GM13976 (cell line): Measurements from ENCODE around the gene KRTAP25-1.

Experiments
- DNase-seq: peaks from one replicate; pipeline ENCODE4 v3.0.0; 2012; ENCODE audit warnings: low spot score
- CTCF ChIP-seq: IDR thresholded peaks from 2 replicates; pipeline ENCODE4 v1.5.1; 2012; ENCODE audit warnings: borderline replicate concordance, mild to moderate bottlenecking; ENCODE audit not compliant: insufficient read depth; ENCODE audit errors: extremely low read depth, missing control alignments, control extremely low read depth
- in situ Hi-C: fragments of 300-500 bp; cut with MboI; formaldehyde crosslinking; loops from one replicate; pipeline ENCODE4 v1.12.0; 2022; ENCODE audit warnings: low sequenced_read_pairs, mixed read lengths, inconsistent platforms; ENCODE audit not compliant: unreplicated experiment

Gene KRTAP25-1

DNA sequence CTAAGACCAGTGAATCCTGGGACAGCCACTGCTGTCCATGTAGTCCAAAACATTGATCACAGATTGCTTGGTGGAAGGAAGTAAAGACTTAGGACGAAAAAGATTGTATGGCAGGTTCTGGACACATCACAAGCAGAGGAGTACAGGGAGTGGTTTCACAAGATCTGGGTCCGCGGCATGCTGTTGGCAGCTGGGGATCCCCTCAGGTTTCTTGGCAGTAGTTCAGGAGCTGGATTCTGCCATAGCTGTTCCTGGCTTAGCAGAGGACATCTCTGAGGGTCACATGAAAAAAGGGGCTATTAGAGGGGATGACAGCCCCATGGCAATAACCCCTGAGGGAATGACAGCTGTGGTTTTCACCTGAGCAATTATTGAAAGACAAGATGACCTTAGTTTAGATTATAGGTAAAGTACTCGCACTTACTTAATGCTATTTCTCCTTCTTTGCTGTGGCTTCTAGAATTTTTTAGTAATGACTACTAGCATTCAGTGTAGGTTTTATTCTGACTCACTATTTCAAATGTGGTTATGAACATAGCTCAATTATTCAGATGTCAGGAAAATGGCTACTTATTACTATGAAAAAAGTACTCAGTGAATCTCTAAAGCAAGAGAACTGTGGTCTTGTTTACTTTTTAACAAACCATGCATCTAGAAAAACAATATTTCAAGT, 40.0 kb upstream of the KRTAP25-1 start:
- in situ Hi-C loops = no loop called here
- no peak for TF ChIP-seq CTCF
- DNase-seq = no peak

DNA sequence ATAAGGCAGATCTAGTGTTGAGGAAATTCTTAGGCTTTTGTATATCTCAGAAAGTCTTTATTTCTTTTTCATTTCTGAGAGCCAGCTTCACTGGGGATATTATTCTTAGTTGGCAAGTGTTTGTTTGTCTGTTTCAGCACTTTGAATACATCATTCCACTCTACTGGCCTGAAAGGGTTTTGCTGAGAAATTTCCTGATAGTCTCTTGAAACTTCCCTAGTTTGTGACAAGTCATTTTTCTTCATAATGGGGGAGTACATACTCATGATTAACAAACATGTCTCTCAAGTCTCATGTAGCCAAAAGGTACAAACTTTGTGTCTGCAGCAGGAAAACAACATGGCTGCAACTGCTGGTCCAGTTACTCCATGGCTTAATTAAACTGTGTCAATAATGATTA, 37.1 kb upstream of the KRTAP25-1 start:
- no peak for TF ChIP-seq CTCF
- in situ Hi-C loops = no loop called here
- DNase-seq = no peak

DNA sequence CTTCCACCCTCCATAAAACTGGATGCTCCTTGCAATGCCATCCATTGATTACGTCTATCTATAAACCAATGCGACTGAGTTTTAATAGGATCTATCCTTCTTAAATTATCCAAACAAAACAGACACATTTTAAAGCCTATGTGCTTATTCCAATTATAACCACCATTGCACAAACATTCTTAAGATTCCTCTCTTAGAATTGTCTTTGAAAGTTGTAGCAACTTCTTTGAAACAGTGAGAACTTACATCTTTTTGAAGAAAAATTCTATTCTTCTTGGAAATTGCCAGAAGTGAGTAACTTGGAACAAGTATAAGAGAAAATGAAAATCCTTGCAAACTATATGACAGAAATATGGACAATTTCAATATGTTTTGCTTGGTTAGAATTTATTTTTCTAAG, 30.9 kb upstream of the KRTAP25-1 start, which contains the start of gene KRTAP26-1:
TSS of gene KRTAP26-1 (minus strand) at position 101 of the 400 bp plus-strand sequence. CDS start 280 bp downstream, outside the sequence.
- no peak for DNase-seq
- no peak for TF ChIP-seq CTCF
- in situ Hi-C loops = no loop called here

GRCh38 chr21:30315701-30316100, 26.4 kb upstream of the KRTAP25-1 start:
- in situ Hi-C loops = no loop called here
- no peak for TF ChIP-seq CTCF
- no peak for DNase-seq

DNA sequence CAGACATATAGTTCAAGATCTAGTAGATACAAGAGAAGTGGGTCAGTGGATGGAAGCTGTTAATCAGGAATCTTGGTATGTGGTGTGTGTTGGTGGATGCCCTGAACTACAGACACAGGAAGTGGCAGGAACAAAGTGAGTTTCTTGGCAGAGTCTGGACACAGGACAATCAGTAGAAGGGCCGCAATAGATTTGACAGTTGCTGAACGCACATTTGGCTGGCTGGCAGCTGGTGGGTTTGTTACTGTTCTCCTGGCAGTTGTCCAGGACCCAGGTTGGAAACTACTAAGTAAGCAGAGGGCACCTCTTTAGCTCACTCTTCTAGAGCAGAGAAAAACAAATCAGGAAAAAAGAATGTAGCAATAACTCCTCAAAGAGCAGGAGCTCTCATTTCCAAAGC, 17.6 kb upstream of the KRTAP25-1 start:
- in situ Hi-C loops = no loop called here
- DNase-seq = no peak
- TF ChIP-seq CTCF = no peak

GRCh38 chr21:30305136-30305535, 15.8 kb upstream of the KRTAP25-1 start:
- in situ Hi-C loops = no loop called here
- no peak for DNase-seq
- no peak for TF ChIP-seq CTCF
